ENCODE measurements around the gene DNM3. TPM values are rescaled to one million over a fixed set of nuclear protein-coding genes. Genes with fewer than 3 reads are reported as not detected.

DNM3 gene
- total and polyA plus RNA-seq, 10 of the 15 experiments (the other 5 are each of a cell fraction or from before 2014, with no cell fraction given) = 0.03 to 1.5 (median 0.08) TPM; not detected in 3

DNA sequence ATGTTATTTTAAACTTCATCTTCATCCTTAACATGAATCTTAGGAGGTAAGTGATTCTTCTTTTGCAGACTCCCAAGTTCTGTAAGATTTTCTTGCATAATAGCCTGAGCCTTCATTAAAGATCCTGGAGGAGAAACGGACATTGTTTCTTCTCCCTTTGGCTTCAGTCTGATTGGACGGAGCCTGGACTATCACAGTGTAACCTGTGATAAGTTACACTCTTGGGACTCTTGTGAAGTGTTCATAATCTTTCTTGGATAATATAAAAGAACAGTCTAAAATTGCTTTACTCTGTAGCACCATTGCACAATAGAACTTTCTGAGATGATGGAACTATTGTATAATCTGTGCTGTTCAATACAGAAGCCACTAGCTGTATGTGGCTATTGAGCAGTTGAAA is 244.8 kb downstream of the DNM3 start:
- ChIA-PET CTCF (interaction anchor here (0.9 kb wide), 2 partner anchors 84 to 357 kb away, joined by 3 to 4 read pairs; no protein-coding TSS in a partner anchor), POLR2A (no interaction called here)

DNA sequence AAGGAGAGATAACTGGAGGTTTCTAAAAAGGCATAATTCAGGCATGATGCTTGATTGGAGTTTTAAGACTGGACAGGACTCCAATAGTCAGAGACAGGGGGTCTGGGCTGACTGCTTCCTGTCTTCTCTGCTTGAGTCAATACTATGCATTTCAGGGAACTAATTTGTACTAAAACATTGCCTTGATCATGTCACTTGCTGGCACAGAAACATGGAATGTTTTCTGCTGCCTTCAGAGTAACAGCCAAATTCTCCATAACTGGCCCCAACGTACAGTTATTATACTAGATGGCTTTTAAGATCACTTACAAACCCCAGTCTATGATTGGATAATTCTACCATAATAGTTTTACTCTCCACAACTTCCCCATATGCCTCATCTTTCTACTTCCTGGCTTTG is 247.0 kb downstream of the DNM3 start:
- no peak for TF ChIP-seq BCLAF1 (IDR thresholded peaks at IDR 0.05)
- CTCF ChIA-PET = no interaction called here
- SMC1A ChIA-PET (ENCODE audit: uncharacterized antibody, unreplicated experiment) = no interaction called here
- Histone ChIP-seq H3K4me2 (ENCODE audit: control insufficient read depth, insufficient read depth) (no peak overlapping the region), H3K27ac (ENCODE audit: control insufficient read depth, insufficient read depth) (no peak overlapping the region), H3K9me3 (replicated peaks; ENCODE audit: control insufficient read depth, insufficient read depth, low read length) (peaks cover 1% of the 10 kb centered on the region; the same call in 1 of the 3 replicates), H3K27me3 (replicated peaks in 1 of 2; ENCODE audit: control insufficient read depth in 2 of 2, insufficient read depth in 2 of 2, low read length in 1 of 2) (no peaks in the 10 kb centered on the region), H2AFZ (ENCODE audit: control insufficient read depth, low read depth, low read length) (no peak overlapping the region), H3K4me1 (ENCODE audit: control insufficient read depth, insufficient read depth, low read length) (no peaks in the 10 kb centered on the region), H3K79me2 (ENCODE audit: control insufficient read depth, insufficient read depth, low read length) (no peaks in the 10 kb centered on the region), H3K36me3 (ENCODE audit: control insufficient read depth in 2 of 2, insufficient read depth in 2 of 2, low read length in 1 of 2) (no peaks in the 10 kb centered on the region), H4K20me1 (ENCODE audit: control insufficient read depth, insufficient read depth) (no peaks in the 10 kb centered on the region), H3K4me3 (no peak overlapping the region), H3K9ac (ENCODE audit: control insufficient read depth, insufficient read depth, low read length) (no peak overlapping the region)
- POLR2A ChIA-PET = no interaction called here
- ATAC-seq (no peak), FAIRE-seq (no peak), DNase-seq (ENCODE audit: low read depth, low spot score) (no peak)
- in situ Hi-C loops (cut with MboI) (loop anchor here (5.0 kb wide), 1 partner anchor 309 kb away; no protein-coding TSS in a partner anchor), intact Hi-C loops (cut with micrococcal nuclease; ENCODE audit: unreplicated experiment) (no loop called here)
- WGBS (ENCODE audit: insufficient coverage, insufficient replicate concordance, low lambda C conversion rate, missing lambda C conversion rate) = 0% methylated on average over 1 of the region's 1 CpG
- RAD21 ChIA-PET (ENCODE audit: unreplicated experiment) = no interaction called here
- BruUV-seq (replicated peaks) = no TSS peak

More for the DNA sequence above, 244.8 kb downstream of the DNM3 start:
- no TSS peak for BruUV-seq (replicated peaks)
- ChIA-PET SMC1A (ENCODE audit: uncharacterized antibody, unreplicated experiment) (interaction anchor here (0.8 to 1.7 kb wide), 5 partner anchors 9 to 345 kb away, joined by 3 to 8 read pairs (median 5); no protein-coding TSS in a partner anchor), RAD21 (ENCODE audit: unreplicated experiment) (interaction anchor here (1.2 kb wide), 2 partner anchors 313 to 318 kb away, joined by 3 to 9 read pairs; no protein-coding TSS in a partner anchor)
- Histone ChIP-seq H3K4me1 (ENCODE audit: control insufficient read depth, insufficient read depth, low read length) (no peaks in the 10 kb centered on the region), H3K27me3 (replicated peaks in 1 of 2; ENCODE audit: control insufficient read depth in 2 of 2, insufficient read depth in 2 of 2, low read length in 1 of 2) (no peaks in the 10 kb centered on the region), H3K9ac (ENCODE audit: control insufficient read depth, insufficient read depth, low read length) (no peak overlapping the region), H3K36me3 (ENCODE audit: control insufficient read depth in 2 of 2, insufficient read depth in 2 of 2, low read length in 1 of 2) (no peaks in the 10 kb centered on the region), H4K20me1 (ENCODE audit: control insufficient read depth, insufficient read depth) (no peaks in the 10 kb centered on the region), H3K79me2 (ENCODE audit: control insufficient read depth, insufficient read depth, low read length) (no peaks in the 10 kb centered on the region), H3K27ac (ENCODE audit: control insufficient read depth, insufficient read depth) (no peak overlapping the region), H2AFZ (ENCODE audit: control insufficient read depth, low read depth, low read length) (no peak overlapping the region), H3K9me3 (replicated peaks; ENCODE audit: control insufficient read depth, insufficient read depth, low read length) (no peaks in the 10 kb centered on the region; the same call in 2 of the 3 replicates), H3K4me2 (ENCODE audit: control insufficient read depth, insufficient read depth) (no peak overlapping the region), H3K4me3 (no peak overlapping the region)
- WGBS (ENCODE audit: insufficient coverage, insufficient replicate concordance, low lambda C conversion rate, missing lambda C conversion rate) = 25% methylated on average over 2 of the region's 2 CpGs
- ATAC-seq (no peak), FAIRE-seq (no peak), DNase-seq (ENCODE audit: low read depth, low spot score) (no peak)
- in situ Hi-C loops (cut with MboI) = loop anchor here (5.0 kb wide), 1 partner anchor 311 kb away; no protein-coding TSS in a partner anchor
- intact Hi-C loops (cut with micrococcal nuclease; ENCODE audit: unreplicated experiment) = no loop called here
- TF ChIP-seq NBN (IDR thresholded peaks at IDR 0.05) = no peak
- no peak for TF ChIP-seq MEF2A (IDR thresholded peaks at IDR 0.05; ENCODE audit: insufficient read depth, low read depth, low read length)
- TF ChIP-seq TCF12 (IDR thresholded peaks at IDR 0.05; ENCODE audit: low read depth, low read length) = no peak
- no peak for TF ChIP-seq SRF (IDR thresholded peaks at IDR 0.05; ENCODE audit: low read depth in 2 of 2, low read length in 2 of 2)
- TF ChIP-seq SPI1 (IDR thresholded peaks at IDR 0.05; ENCODE audit: borderline replicate concordance, insufficient read depth, low read depth, low read length) = no peak
- TF ChIP-seq SMAD1 (IDR thresholded peaks at IDR 0.05; ENCODE audit: low read depth, partially characterized antibody) = no peak
- TF ChIP-seq POLR2AphosphoS2 (IDR thresholded peaks at IDR 0.05; ENCODE audit: low read depth, low read length) = no peak
- TF ChIP-seq PAX5 (IDR thresholded peaks at IDR 0.05; ENCODE audit: borderline replicate concordance, low read depth, low read length) = no peak
- no peak for TF ChIP-seq YBX1 (IDR thresholded peaks at IDR 0.05)

Data from GM12878 (cell line).